Stimulated activated CD8-positive, alpha-beta memory T cell treated with anti-CD3 and anti-CD28 coated beads, Interleukin-15, amount 100 ng/mL, for 24 hours (primary cell): ENCODE measurements around the gene TC2N.
"Not testable (repeated sequence)": the region's sequence is repeated elsewhere in the genome, so short reads cannot be mapped to it uniquely, and the experiment has no call there.

Experiments
- DNase-seq: peaks from one replicate; pipeline ENCODE4 v3.0.0-alpha.2; 2020; ENCODE audit warnings: low read depth

TC2N gene

GRCh38 chr14:91834571-91834970, 32.8 kb downstream of the TC2N start:
- DNase-seq, result no peak

- no peak for DNase-seq
These were observed 36.0 kb downstream of the TC2N start for GRCh38 chr14:91831337-91831736.

GRCh38 chr14:91830777-91831176, 36.6 kb downstream of the TC2N start:
- no peak for DNase-seq

- DNase-seq, result no peak
These were observed 37.8 kb downstream of the TC2N start for GRCh38 chr14:91829511-91829910.

GRCh38 chr14:91827746-91828145, 39.6 kb downstream of the TC2N start:
- no peak for DNase-seq

GRCh38 chr14:91817566-91818325, 49.6 kb downstream of the TC2N start:
- no peak for DNase-seq

- no peak for DNase-seq
These were observed 53.0 kb downstream of the TC2N start for GRCh38 chr14:91814317-91814716.

- DNase-seq, result no peak
These were observed 56.6 kb downstream of the TC2N start for GRCh38 chr14:91810699-91811098.

- no peak for DNase-seq
These were observed 60.6 kb downstream of the TC2N start for GRCh38 chr14:91806716-91807115.

- not testable (repeated sequence) for DNase-seq
These were observed 61.2 kb downstream of the TC2N start for GRCh38 chr14:91806094-91806493.

- no peak for DNase-seq
These were observed 61.7 kb downstream of the TC2N start for GRCh38 chr14:91805659-91806058.

GRCh38 chr14:91801358-91801757, 66.0 kb downstream of the TC2N start:
- DNase-seq, result no peak

GRCh38 chr14:91796617-91797347, 70.6 kb downstream of the TC2N start:
- DNase-seq, result no peak

GRCh38 chr14:91793704-91794103, 73.6 kb downstream of the TC2N start:
- no peak for DNase-seq

- no peak for DNase-seq
These were observed 81.1 kb downstream of the TC2N start for GRCh38 chr14:91786188-91786587.

GRCh38 chr14:91780452-91780851, 86.9 kb downstream of the TC2N start:
- DNase-seq, result no peak

- DNase-seq, result no peak
These were observed 89.1 kb downstream of the TC2N start for GRCh38 chr14:91778217-91778616.

GRCh38 chr14:91774140-91775096, 92.9 kb downstream of the TC2N start:
- DNase-seq, result no peak

GRCh38 chr14:91770185-91770584, 97.2 kb downstream of the TC2N start:
- no peak for DNase-seq

GRCh38 chr14:91755570-91756295, 111.6 kb downstream of the TC2N start:
- DNase-seq, result no peak

GRCh38 chr14:91754819-91755218, 112.5 kb downstream of the TC2N start:
- no peak for DNase-seq

GRCh38 chr14:91754185-91754584, 113.2 kb downstream of the TC2N start:
- DNase-seq, result no peak
